HepG2 (cell line): Measurements from ENCODE around the gene VPS13C. TPM values are rescaled to one million over a fixed set of nuclear protein-coding genes. Genes with fewer than 3 reads are reported as not detected.
A peak's percentile ranks its signal among the peaks of the same experiment; 100 is the strongest.

Experiments used
- ATAC-seq: fragments of 200-7000 bp; cut with Tn5 transposase; 3 replicates; pipeline ENCODE4 v1.9.1; 2020; ENCODE audit warnings: mild to moderate bottlenecking, moderate library complexity
- BruUV-seq: library from RNA; stranded (reverse); fragments of 400-500 nt; replicated peaks from 2 replicates; lab custom pipeline; 2021; lab: Mats Ljungman, UMichigan
- CTCF ChIA-PET: fragments of 300-600 bp; formaldehyde crosslinking; extraction: SDS; loops from one replicate; lab custom pipeline; 2021; ENCODE audit warnings: low total read pairs, inconsistent platforms, low intra/inter-chr PET ratio; lab: Yijun Ruan, JAX
- POLR2A ChIA-PET: fragments of 350-600 bp; sonication (Branson Sonifier 250); formaldehyde crosslinking; loops from one replicate; lab custom pipeline; 2020; ENCODE audit warnings: antibody characterized with exemption, inconsistent platforms; lab: Yijun Ruan, JAX
- DNase-seq: peaks from one replicate; pipeline ENCODE4 v3.0.0-alpha.2; 2015; ENCODE audit warnings: low spot score
- FAIRE-seq: peaks from 3 replicates; lab custom pipeline; 2011; peaks lifted over from hg19 to GRCh38; lab: Jason Lieb, UNC
- H2AFZ ChIP-seq: one replicate; pipeline ENCODE4 v1.6.1; 2011; ENCODE audit warnings: low read length, inconsistent platforms
- H3K27ac ChIP-seq: fragments of 300-600 bp; 3 replicates; pipeline ENCODE4 v1.8.0; 2011; ENCODE audit warnings: mixed run types, mild to moderate bottlenecking, mixed read lengths, low read length, inconsistent platforms; ENCODE audit not compliant: insufficient read depth; ENCODE audit errors: extremely low read length
- H3K27me3 ChIP-seq, 2 experiments: fragments of 200-600 bp in 1 of 2; 2 replicates in 1 of 2; 3 replicates in 1 of 2; pipeline versions ENCODE4 v1.6.0 to v1.8.0; 2011; ENCODE audit warnings: low read length in 2 of 2, mild to moderate bottlenecking in 2 of 2, moderate library complexity in 2 of 2, inconsistent platforms in 1 of 2; ENCODE audit not compliant: insufficient read depth in 2 of 2, control insufficient read depth in 1 of 2
- H3K36me3 ChIP-seq, 2 experiments: fragments of 200-600 bp in 1 of 2; replicated peaks in 1 of 2; 2 replicates in 1 of 2; 3 replicates in 1 of 2; pipeline versions ENCODE4 v1.5.1 to v1.8.0; 2011; ENCODE audit warnings: low read length in 2 of 2, inconsistent platforms in 1 of 2; ENCODE audit not compliant: insufficient read depth in 2 of 2, control insufficient read depth in 1 of 2
- H3K4me1 ChIP-seq: 2 replicates; pipeline ENCODE4 v1.5.1; 2012; ENCODE audit warnings: low read length, inconsistent platforms; ENCODE audit not compliant: insufficient read depth
- H3K4me2 ChIP-seq: 2 replicates; pipeline ENCODE4 v1.6.0; 2011; ENCODE audit warnings: low read depth, low read length, inconsistent platforms
- H3K4me3 ChIP-seq, 3 experiments: fragments of 200-600 bp in 1 of 3; sonication (generic), shearing (Covaris generic) in 1 of 3; replicated peaks in 1 of 3; 2 replicates each; pipeline ENCODE4 v1.5.1; 2011 to 2016; ENCODE audit warnings: low read length in 3 of 3, inconsistent platforms in 2 of 3, low read depth in 2 of 3, mild to moderate bottlenecking in 2 of 3, control low read depth in 1 of 3, mixed read lengths in 1 of 3; ENCODE audit not compliant: insufficient read depth in 1 of 3
- H3K79me2 ChIP-seq: one replicate; pipeline ENCODE4 v1.6.1; 2011; ENCODE audit warnings: low read length, inconsistent platforms; ENCODE audit not compliant: insufficient read depth
- H3K9ac ChIP-seq: 2 replicates; pipeline ENCODE4 v1.6.0; 2011; ENCODE audit warnings: mild to moderate bottlenecking, low read depth, low read length, inconsistent platforms; ENCODE audit not compliant: insufficient read depth
- H3K9me3 ChIP-seq: 2 replicates; pipeline ENCODE4 v1.5.1; 2012; ENCODE audit warnings: mild to moderate bottlenecking, low read length
- H4K20me1 ChIP-seq: 2 replicates; pipeline ENCODE4 v1.6.0; 2011; ENCODE audit warnings: inconsistent platforms, mild to moderate bottlenecking, low read length, moderate library complexity; ENCODE audit not compliant: insufficient read depth
- ELF4 ChIP-seq: sonication (generic); formaldehyde crosslinking; IDR thresholded peaks from 2 replicates; pipeline ENCODE4 v1.5.0; 2020; ENCODE audit warnings: missing genetic modification reagents, mild to moderate bottlenecking, moderate library complexity, borderline replicate concordance
- SPEN ChIP-seq: sonication (generic); formaldehyde crosslinking; IDR thresholded peaks from 2 replicates; pipeline ENCODE4 v1.5.1; 2020; ENCODE audit warnings: low read depth, mild to moderate bottlenecking, missing genetic modification reagents
- SRSF9 ChIP-seq: fragments of 200-400 bp; formaldehyde crosslinking; IDR thresholded peaks from 2 replicates; pipeline ENCODE4 v1.6.1; 2018; ENCODE audit warnings: borderline replicate concordance, mild to moderate bottlenecking, low read depth, low read length; ENCODE audit not compliant: insufficient read depth, poor library complexity, severe bottlenecking
- SRY ChIP-seq: sonication (generic); formaldehyde crosslinking; IDR thresholded peaks from 2 replicates; pipeline ENCODE4 v1.8.0; 2022; ENCODE audit warnings: mild to moderate bottlenecking, missing genetic modification reagents
- ZKSCAN1 ChIP-seq: fragments of 150-350 bp; IDR thresholded peaks from 2 replicates; pipeline ENCODE4 v1.6.1; 2014; ENCODE audit warnings: low read length
- ZNF136 ChIP-seq: sonication (generic); formaldehyde crosslinking; IDR thresholded peaks from 2 replicates; pipeline ENCODE4 v1.8.1; 2022; ENCODE audit warnings: low read depth, mild to moderate bottlenecking, moderate library complexity, missing genetic modification reagents
- ZNF350 ChIP-seq: sonication (generic); formaldehyde crosslinking; IDR thresholded peaks from 2 replicates; pipeline ENCODE4 v1.4.0; 2020; ENCODE audit warnings: mild to moderate bottlenecking, low read depth, missing genetic modification reagents, borderline replicate concordance
- ZNF629 ChIP-seq: sonication (generic); formaldehyde crosslinking; conservative IDR thresholded peaks from 2 replicates; pipeline ENCODE4 v1.5.0; 2020; ENCODE audit warnings: missing genetic modification reagents
- WGBS: methylation state at CpG from one replicate; pipeline ENCODE4 v1.1.6; 2017; ENCODE audit warnings: low lambda C conversion rate; 5-methylcytosine and 5-hydroxymethylcytosine counted together
- in situ Hi-C: cut with HindIII; loops from 2 replicates; pipeline ENCODE4 v1.10.0; 2017; ENCODE audit warnings: low pct_unique_long_range_greater_than_20kb; ENCODE audit not compliant: extremely low pct_ligation_motif_present
- intact Hi-C: fragments of 100-400 bp; cut with micrococcal nuclease; formaldehyde crosslinking; loops from one replicate; pipeline ENCODE4 v1.10.0; 2022; ENCODE audit not compliant: unreplicated experiment
- polyA plus RNA-seq, 8 experiments: library from polyadenylated mRNA; depleted of rRNA in 3 of 8; stranded (reverse) in 7 of 8; unstranded in 1 of 8; fragments of >200 nt; fragmentation: Illumina TruSeq in 4 of 8; extraction: Trizol in 4 of 8; gene quantifications; 2 replicates each; pipeline versions ENCODE4 v1.2.1 to v1.2.3, GENCODE V29; 2011 to 2016; ENCODE audit warnings: low read depth in 4 of 8, missing spikeins in 1 of 8, mixed read lengths in 1 of 8; ENCODE audit not compliant: insufficient read depth in 1 of 8
- total RNA-seq, 5 experiments: library from RNA; depleted of rRNA; stranded (reverse); fragments of >200 nt; fragmentation: Illumina TruSeq; extraction: Trizol; gene quantifications; 2 replicates each; pipeline ENCODE4 v1.2.3, GENCODE V29; 2016; ENCODE audit warnings: low read depth in 1 of 5
- TF ChIP-seq, protein P1 (sequence below), 2 experiments: sonication (generic) in 1 of 2; formaldehyde crosslinking in 1 of 2; IDR thresholded peaks; 2 replicates each; pipeline versions ENCODE4 v1.4.0 to v1.6.1; 2016 to 2020; ENCODE audit warnings: borderline replicate concordance in 1 of 2, low read depth in 1 of 2, mild to moderate bottlenecking in 1 of 2, missing genetic modification reagents in 1 of 2

Gene VPS13C
- total and polyA plus RNA-seq, 2 of the 13 experiments (the other 11 are each of a cell fraction or from before 2014, with no cell fraction given), result 10.9 to 26.8 TPM

DNA sequence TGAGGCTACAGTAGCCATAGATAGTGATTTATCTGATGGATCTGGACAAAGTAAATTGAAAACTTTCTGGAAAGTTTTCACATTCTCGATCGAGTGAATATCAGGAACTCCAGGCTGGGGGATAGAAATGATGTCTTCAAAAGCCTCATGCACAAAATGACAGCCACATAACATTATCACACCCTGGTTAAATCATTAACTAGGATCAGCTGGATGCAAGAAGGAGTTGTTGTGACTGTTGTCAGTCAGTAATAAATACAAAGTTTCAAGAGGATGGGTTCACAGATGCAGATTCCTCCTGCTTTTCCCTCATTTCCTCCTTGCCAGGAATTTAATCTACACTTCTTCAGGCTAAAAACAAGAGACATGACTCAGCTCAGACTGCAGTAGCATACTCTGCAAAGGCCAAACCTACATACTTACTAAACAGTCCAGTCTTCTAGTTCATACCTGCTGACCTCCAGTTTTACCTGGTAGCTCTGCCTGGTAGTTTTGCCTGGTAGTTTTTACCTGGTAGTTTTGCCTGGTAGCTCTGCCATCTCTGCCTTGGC, 47.4 kb upstream of the VPS13C start:
- Histone ChIP-seq H3K4me1 (peaks cover 5% of the 10 kb centered on the region), H3K79me2 (no peaks in the 10 kb centered on the region), H3K4me2 (no peak overlapping the region), H3K36me3 (no peaks in the 10 kb centered on the region), H3K27me3 (peaks cover 0 to 15% of the 10 kb centered on the region in 2 experiments; a peak in 1 of 5 replicates), H3K9me3 (no peaks in the 10 kb centered on the region), H3K4me3 (no peak overlapping the region), H2AFZ (no peak overlapping the region), H3K27ac (no peak overlapping the region), H3K9ac (no peak overlapping the region), H4K20me1 (no peaks in the 10 kb centered on the region)
- TF ChIP-seq ZNF629 (CRISPR knock-in tag) (no peak), ZKSCAN1 (no peak), ZNF136 (CRISPR knock-in tag) (no peak), ZNF350 (CRISPR knock-in tag) (no peak), SPEN (CRISPR knock-in tag) (no peak), ELF4 (CRISPR knock-in tag) (no peak), SRSF9 (no peak), SRY (CRISPR knock-in tag) (no peak)
- TF ChIP-seq, protein P1, sequence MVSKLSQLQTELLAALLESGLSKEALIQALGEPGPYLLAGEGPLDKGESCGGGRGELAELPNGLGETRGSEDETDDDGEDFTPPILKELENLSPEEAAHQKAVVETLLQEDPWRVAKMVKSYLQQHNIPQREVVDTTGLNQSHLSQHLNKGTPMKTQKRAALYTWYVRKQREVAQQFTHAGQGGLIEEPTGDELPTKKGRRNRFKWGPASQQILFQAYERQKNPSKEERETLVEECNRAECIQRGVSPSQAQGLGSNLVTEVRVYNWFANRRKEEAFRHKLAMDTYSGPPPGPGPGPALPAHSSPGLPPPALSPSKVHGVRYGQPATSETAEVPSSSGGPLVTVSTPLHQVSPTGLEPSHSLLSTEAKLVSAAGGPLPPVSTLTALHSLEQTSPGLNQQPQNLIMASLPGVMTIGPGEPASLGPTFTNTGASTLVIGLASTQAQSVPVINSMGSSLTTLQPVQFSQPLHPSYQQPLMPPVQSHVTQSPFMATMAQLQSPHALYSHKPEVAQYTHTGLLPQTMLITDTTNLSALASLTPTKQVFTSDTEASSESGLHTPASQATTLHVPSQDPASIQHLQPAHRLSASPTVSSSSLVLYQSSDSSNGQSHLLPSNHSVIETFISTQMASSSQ (IDR thresholded peaks at IDR 0.05; ENCODE audit: low read depth), result peak; percentile 43; the same call in 1 of the 2 replicates
- TF ChIP-seq, protein P1 (CRISPR knock-in tag; IDR thresholded peaks at IDR 0.05; ENCODE audit: borderline replicate concordance), result no peak
- 4% methylated on average over 2 of the region's 2 CpGs for WGBS
- POLR2A ChIA-PET, result no interaction called here
- CTCF ChIA-PET, result no interaction called here
- intact Hi-C loops (no loop called here), in situ Hi-C loops (no loop called here)
- FAIRE-seq (no peak), ATAC-seq (no peak), DNase-seq (no peak)
- BruUV-seq, result no TSS peak
